ENCODE measurements around the gene FZD2.

DNA sequence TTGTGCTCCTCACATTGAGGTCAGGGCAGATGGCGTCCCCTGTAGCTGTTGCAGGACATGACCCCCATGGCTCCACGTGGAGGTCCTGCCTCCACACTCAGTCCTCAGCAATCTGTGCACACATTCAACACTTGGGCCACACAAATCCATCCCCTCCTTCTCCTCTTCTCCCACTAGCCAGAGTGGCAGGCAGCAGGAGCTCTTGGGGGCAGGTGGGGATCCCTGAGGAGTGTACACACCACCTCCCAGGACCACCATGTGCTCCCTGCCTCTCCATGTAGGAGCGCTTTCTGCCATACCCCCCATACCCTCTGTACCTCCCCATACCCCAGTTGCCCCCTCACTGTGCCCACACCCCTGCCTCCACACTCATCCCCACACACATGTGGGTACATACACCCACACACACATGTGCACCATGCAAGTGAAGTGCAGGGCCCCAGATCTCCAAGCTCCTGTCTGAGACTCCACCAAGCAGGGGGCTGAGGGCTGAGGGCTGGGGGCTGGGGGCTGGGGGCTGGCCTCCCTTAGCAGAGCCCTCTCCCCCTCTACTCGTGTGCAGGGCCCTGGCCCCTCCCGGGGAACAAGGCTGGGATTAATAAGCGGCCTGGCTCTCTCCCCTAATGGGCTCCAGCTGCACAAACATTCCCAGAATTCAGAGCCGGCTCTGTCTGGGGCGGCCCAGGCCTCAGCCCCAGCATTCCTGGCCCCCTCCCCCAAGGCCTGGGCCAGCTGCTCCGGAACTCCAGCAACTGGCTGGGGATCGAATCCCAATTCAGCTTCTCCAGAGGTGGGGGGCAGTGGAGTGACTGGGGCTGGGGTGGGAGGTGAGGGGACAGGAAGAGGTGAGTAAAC, 50.8 kb downstream of the FZD2 start:
- TF ChIP-seq GATA2 (IDR thresholded peaks at IDR 0.05; ENCODE audit: low read depth, low read length) (no peak), GATA3 (IDR thresholded peaks at IDR 0.05; ENCODE audit: low read depth, low read length) (no peak)

Measured in SH-SY5Y (cell line).